Measurements from ENCODE around the gene MCM8.
"Not testable (repeated sequence)": the region's sequence is repeated elsewhere in the genome, so short reads cannot be mapped to it uniquely, and the experiment has no call there.

The MCM8 gene

DNA sequence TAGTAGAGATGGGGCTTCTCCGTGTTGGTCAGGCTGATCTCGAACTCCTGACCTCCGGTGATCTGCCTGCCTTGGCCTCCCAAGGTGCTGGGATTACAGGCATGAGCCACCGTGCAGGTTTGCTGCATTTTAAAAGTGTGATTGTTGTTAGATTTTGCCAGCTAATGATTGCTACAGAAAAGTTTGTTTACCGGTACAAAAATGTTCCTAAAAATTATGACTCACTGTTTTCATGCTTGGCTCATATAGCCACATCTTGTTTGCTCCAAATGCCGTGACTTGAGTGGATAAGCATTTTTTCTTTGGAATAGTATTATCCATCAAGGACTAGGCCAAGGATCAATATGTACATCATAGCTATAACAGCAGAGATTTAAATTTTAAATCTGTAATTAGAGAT is 79.1 kb downstream of the MCM8 start:
- Mint-ChIP-seq H3K36me3 (ENCODE audit: low read depth) (peaks cover 62% of the 10 kb centered on the region), H3K9me3 (no peaks in the 10 kb centered on the region), H3K4me1 (ENCODE audit: low read depth) (peaks cover 14% of the 10 kb centered on the region), H3K27me3 (no peaks in the 10 kb centered on the region), H3K27ac (no peak overlapping the region), H3K4me3 (no peak overlapping the region)
- intact Hi-C loops (cut with micrococcal nuclease) = no loop called here

DNA sequence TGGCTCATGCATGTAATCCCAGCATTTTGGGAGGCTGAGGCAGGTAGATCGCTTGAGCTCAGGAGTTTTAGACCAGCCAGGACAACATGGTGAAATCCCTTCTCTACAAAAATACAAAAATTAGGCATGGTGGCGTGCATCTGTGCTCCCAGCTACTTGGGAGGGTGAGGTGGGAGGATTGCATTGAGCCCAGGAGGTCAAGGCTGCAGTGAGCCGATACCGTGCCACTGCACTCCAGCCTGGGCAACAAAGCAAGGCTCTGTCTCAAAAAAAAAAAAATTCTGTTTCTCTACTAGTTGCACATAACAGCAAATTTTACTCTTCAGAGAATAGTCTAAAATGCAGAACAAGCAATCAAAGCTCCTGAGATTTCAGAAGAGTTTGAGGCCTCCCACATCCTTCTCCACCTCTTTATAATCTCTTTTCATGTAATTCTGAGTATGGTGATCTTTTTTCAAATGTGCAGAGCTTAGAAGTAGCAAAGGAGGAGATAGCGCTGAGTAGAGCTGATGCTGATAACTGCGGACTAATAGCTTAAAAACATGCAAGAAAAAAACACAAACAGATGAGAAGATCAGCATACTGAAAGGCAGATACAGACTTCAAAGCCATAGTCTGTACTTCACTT is 80.1 kb downstream of the MCM8 start:
- no peak overlapping the region for H3K27ac Mint-ChIP-seq
- H3K9me3 Mint-ChIP-seq = no peaks in the 10 kb centered on the region
- H3K27me3 Mint-ChIP-seq = no peaks in the 10 kb centered on the region
- intact Hi-C loops (cut with micrococcal nuclease) = no loop called here
- peaks cover 57% of the 10 kb centered on the region for H3K36me3 Mint-ChIP-seq (ENCODE audit: low read depth)
- no peak overlapping the region for H3K4me3 Mint-ChIP-seq
- H3K4me1 Mint-ChIP-seq (ENCODE audit: low read depth) = peaks cover 10% of the 10 kb centered on the region

DNA sequence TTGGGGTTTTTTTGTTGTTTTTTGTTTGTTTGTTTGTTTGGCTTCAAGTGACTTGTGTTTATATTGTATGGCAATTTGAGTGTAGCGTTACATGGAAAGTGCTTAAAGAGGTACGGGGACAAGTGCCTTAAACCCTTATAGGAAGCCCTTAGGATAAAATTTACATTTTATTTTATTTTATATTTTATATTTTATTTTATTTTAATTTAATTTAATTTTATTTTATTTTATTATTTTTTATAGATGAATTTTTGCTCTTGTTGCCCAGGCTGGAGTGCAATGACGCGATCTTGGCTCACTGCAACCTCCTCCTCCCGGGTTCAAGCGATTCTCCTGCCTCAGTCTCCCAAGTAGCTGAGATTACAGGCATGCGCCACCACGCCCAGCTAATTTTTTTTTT is 82.5 kb downstream of the MCM8 start:
- intact Hi-C loops (cut with micrococcal nuclease); H3K4me1 Mint-ChIP-seq (ENCODE audit: low read depth); H3K4me3 Mint-ChIP-seq; H3K9me3 Mint-ChIP-seq; H3K27me3 Mint-ChIP-seq; H3K27ac Mint-ChIP-seq: not testable (repeated sequence)
- peaks cover 62% of the 10 kb centered on the region for H3K36me3 Mint-ChIP-seq (ENCODE audit: low read depth)

DNA sequence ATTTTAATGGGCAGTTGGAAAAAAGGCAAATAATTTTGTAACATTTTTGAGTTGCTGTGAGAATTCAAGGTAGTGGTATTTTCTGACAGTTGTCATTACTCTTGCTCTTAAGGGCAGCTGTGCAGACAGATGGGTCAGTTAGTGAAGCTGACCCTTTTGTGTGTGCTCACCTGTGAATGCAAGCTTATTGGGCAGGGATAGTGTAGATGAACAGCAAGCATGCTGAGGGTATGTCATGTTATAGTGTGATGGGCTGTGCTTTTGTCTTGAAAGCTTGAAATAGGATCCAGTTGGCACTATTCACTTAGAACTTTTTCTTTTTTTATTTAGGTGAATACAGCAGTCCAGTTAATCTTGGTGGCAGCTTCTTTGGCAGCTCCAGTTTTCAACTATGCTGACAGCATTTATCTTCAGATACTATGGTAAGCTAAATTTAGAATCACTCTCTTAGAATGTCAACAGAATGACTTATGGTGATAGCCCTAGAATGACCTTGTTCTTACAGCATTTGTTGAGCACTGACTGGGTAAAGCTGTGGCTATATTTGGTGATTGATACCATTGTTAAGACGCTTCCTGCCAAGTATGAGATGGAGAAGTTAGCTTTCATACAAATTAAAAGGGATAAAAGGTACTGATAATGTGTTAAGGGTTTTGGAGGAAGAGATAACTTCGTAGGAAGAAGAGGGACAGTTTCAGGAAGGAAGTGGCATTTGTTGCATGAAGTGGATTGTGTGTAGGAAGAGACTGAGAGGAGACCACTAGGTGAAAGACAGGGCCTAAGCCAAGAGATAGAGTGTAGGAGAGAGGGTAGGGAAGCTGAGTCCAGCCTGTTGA is 83.9 kb downstream of the MCM8 start:
- H3K9me3 Mint-ChIP-seq = no peaks in the 10 kb centered on the region
- peak overlapping the region; percentile 5 for H3K27ac Mint-ChIP-seq
- peaks cover 6% of the 10 kb centered on the region for H3K4me1 Mint-ChIP-seq (ENCODE audit: low read depth)
- H3K27me3 Mint-ChIP-seq = no peaks in the 10 kb centered on the region
- H3K36me3 Mint-ChIP-seq (ENCODE audit: low read depth) = peaks cover 76% of the 10 kb centered on the region
- H3K4me3 Mint-ChIP-seq = no peak overlapping the region
- intact Hi-C loops (cut with micrococcal nuclease) = no loop called here

DNA sequence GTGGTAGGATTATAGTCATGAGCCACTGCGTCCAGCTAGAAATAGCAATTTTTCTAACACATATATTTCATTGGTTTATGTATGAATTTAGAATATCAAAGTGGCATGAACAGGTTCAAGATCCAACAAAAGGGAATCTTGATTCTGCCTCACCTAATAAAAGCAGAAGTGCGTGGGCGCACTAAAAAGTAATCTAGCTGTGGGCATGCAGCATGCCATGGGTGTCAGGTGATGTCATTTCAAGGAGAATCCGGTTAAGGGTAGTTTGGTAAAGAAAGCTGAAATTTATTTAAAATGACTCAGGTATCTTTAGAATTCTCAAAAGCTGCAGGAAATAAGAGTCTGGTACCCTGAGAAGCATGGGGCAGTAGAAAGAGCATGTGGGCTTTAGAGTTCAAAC is 85.8 kb downstream of the MCM8 start:
- Mint-ChIP-seq H3K9me3 (peaks cover 7% of the 10 kb centered on the region), H3K36me3 (ENCODE audit: low read depth) (peaks cover 84% of the 10 kb centered on the region), H3K27me3 (no peaks in the 10 kb centered on the region), H3K4me1 (ENCODE audit: low read depth) (peaks cover 6% of the 10 kb centered on the region), H3K27ac (no peak overlapping the region), H3K4me3 (no peak overlapping the region)
- intact Hi-C loops (cut with micrococcal nuclease) = no loop called here

DNA sequence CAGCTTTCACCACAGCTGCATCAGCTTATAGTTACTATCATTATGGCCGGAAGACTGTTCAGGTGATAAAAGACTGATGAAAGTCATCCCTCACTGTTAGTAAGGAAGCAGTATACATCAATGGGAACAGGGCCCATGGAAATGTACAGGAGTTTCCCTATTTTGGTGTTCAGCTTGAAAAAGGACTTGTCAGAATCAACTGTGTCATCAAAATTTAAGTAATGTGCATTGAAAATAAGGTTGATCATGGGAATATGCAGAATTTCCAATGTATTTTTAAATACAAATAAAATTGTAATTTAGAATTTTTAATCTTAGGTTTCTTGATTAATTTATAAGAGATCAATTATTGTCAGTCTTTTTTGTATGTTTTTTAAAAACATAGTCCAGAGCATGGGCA is 86.6 kb downstream of the MCM8 start:
- Mint-ChIP-seq H3K4me1 (ENCODE audit: low read depth) (peaks cover 11% of the 10 kb centered on the region), H3K27ac (no peak overlapping the region), H3K4me3 (no peak overlapping the region), H3K36me3 (ENCODE audit: low read depth) (peaks cover 91% of the 10 kb centered on the region), H3K9me3 (peaks cover 7% of the 10 kb centered on the region), H3K27me3 (no peaks in the 10 kb centered on the region)
- intact Hi-C loops (cut with micrococcal nuclease) = no loop called here

DNA sequence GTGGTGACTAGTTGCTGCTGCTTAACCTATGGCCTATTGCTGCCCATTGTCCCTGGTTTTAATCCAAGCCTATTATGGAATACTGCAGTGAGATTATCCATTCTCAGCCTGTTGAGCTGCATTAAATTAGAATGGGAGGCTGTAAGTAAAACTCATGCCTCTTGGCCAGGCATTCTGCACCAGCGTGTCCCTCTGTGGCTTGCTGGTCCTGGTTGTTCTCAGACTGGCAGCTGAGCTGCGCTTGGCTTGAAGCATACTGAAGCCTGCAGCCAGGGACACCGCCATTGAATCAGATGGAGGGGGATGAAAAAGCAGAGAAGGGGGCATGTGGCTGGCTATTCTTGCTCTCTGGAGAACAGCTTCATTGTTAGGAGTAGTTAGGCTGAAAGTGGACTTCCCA is 87.8 kb downstream of the MCM8 start:
- Mint-ChIP-seq H3K4me3 (no peak overlapping the region), H3K4me1 (ENCODE audit: low read depth) (peaks cover 14% of the 10 kb centered on the region), H3K27me3 (no peaks in the 10 kb centered on the region), H3K36me3 (ENCODE audit: low read depth) (peaks cover 84% of the 10 kb centered on the region), H3K9me3 (peaks cover 7% of the 10 kb centered on the region), H3K27ac (no peak overlapping the region)
- intact Hi-C loops (cut with micrococcal nuclease) = no loop called here

DNA sequence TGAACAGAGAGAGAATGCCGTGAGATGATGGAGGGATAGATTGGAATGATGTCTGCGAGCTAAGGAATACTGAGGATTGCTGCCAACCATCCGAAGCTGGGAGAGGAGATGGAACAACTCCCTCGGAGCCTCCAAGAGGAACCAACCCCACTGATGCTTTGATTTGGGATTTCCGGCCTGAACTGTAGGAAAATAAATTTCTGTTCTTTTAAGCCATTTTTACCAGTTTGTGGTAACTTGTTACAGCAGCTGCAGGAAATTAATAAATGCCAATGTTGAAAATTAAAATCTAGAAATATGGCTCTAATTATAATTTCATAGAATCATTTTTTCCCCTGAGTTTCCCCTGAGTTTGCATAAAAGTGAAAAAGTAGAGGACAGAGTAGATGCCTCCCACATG is 89.3 kb downstream of the MCM8 start:
- intact Hi-C loops (cut with micrococcal nuclease) = no loop called here
- H3K27ac Mint-ChIP-seq = no peak overlapping the region
- no peak overlapping the region for H3K4me3 Mint-ChIP-seq
- peaks cover 9% of the 10 kb centered on the region for H3K4me1 Mint-ChIP-seq (ENCODE audit: low read depth)
- H3K27me3 Mint-ChIP-seq = no peaks in the 10 kb centered on the region
- H3K9me3 Mint-ChIP-seq = peaks cover 7% of the 10 kb centered on the region
- peaks cover 69% of the 10 kb centered on the region for H3K36me3 Mint-ChIP-seq (ENCODE audit: low read depth)

DNA sequence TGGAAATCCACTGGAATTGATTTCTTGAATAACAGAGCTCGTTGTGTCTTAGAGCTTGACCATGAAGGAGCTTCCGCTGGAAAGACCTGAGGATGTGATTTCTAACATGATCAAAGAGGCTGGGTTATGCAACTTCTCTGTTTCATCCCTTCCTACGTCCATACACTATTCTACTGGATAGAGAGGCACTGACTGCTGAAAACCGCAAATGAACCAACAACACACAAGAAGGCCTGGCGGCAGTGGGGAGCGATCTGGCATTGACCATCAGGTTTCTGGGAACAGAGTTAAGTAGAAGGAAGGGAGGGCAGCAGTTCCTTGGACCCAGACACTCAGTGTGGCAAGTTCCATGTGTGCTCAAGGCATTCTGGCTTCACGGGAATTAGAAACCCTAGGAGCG is 90.1 kb downstream of the MCM8 start:
- Mint-ChIP-seq H3K9me3 (peaks cover 7% of the 10 kb centered on the region), H3K4me3 (no peak overlapping the region), H3K36me3 (ENCODE audit: low read depth) (peaks cover 66% of the 10 kb centered on the region), H3K4me1 (ENCODE audit: low read depth) (peaks cover 8% of the 10 kb centered on the region), H3K27me3 (no peaks in the 10 kb centered on the region), H3K27ac (no peak overlapping the region)
- intact Hi-C loops (cut with micrococcal nuclease) = no loop called here

DNA sequence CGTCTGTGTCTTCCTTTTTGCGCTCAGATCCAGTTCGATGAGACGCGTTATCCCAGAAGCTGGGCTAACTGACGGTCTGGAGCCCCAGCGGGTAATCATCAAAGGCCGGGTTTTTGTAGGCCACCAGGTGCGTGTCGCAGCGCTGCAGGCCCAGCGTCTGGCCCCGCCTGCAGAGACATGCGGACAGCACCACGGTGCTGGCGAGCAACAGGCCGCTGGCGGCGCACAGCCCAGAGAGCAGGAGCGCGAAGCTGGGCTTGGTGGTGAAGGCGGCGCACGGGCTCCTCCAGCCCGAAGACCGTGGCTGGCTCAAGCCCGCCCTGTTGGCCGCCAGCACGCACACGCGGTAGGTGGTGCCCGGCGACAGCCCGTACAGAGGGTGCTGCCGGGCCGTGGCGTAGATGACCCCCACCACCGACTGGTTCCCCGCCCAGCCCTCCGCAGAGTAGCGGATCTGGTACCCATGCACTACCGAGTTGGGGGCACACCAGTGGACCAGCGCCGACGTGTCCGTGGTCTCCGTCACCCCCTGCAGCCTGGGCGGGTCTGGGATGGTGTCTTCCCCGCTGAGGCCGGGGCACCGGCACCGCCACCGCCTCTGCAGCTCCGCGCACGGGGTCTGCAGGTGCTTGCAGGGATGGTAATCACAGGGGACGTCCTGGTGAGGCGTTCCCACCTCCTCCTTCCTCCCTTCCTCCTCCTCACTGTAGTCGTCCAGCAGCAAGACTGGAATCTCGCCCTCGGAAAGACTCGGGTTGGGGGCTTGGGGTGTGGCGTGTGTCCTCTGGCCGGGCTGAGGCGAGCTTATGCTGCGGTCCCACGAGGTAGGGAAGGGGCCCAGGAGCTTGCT is 90.7 kb downstream of the MCM8 start:
- Mint-ChIP-seq H3K27ac (no peak overlapping the region), H3K36me3 (ENCODE audit: low read depth) (peaks cover 63% of the 10 kb centered on the region)

DNA sequence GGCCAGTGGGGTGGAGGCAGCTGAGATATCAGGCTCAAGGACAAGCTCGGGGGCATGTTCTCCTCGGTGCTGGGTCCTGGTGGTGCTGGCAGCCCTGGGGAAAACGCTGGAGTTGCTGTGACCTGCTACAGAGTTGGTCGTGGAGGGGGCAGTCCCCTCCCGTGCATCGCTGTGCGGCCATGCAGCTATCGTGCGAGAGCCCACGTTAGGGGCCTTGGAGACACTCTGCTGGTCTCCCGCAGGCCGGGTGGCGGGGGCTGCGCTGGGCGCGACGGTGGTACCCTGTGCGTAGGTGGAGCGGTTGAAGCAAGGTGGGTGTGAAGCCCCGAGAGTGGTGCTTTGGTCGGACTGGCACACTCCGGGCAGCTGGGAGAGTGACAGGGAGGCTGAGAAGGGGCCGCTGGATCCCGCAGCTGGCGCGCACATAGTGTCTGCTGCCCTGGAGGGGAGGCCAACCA is 91.4 kb downstream of the MCM8 start:
- Mint-ChIP-seq H3K4me3 (no peak overlapping the region), H3K36me3 (ENCODE audit: low read depth) (peaks cover 57% of the 10 kb centered on the region), H3K4me1 (ENCODE audit: low read depth) (peaks cover 8% of the 10 kb centered on the region), H3K27me3 (no peaks in the 10 kb centered on the region), H3K9me3 (peaks cover 7% of the 10 kb centered on the region), H3K27ac (no peak overlapping the region)
- intact Hi-C loops (cut with micrococcal nuclease) = no loop called here

More for the DNA sequence above, 90.7 kb downstream of the MCM8 start:
- H3K4me1 Mint-ChIP-seq (ENCODE audit: low read depth) = peaks cover 8% of the 10 kb centered on the region
- peaks cover 7% of the 10 kb centered on the region for H3K9me3 Mint-ChIP-seq
- H3K4me3 Mint-ChIP-seq = no peak overlapping the region
- intact Hi-C loops (cut with micrococcal nuclease) = no loop called here
- H3K27me3 Mint-ChIP-seq = no peaks in the 10 kb centered on the region

DNA sequence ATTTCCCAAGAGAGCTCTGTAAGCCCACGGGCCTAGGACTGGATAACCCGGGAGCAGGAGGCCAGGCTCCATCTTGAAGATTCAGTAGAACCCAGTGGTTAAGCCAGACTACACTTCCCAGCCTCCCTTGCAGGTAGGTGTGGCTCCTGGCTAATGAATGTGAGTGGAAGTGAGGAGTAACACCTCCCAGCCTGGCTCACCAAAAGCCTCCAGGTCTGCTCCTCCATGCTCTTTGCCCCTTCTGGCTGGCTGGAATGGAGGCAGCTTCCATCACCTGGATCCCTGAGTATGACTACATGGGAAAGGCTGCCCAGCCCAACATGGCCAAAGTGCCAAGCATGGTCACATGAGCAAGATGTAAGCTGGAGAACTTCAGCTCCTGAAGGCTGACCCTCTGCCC is 93.7 kb downstream of the MCM8 start:
- Mint-ChIP-seq H3K9me3 (peaks cover 7% of the 10 kb centered on the region), H3K27ac (no peak overlapping the region), H3K36me3 (ENCODE audit: low read depth) (peaks cover 34% of the 10 kb centered on the region), H3K4me1 (ENCODE audit: low read depth) (peaks cover 8% of the 10 kb centered on the region), H3K27me3 (peaks cover 2% of the 10 kb centered on the region), H3K4me3 (no peak overlapping the region)
- intact Hi-C loops (cut with micrococcal nuclease) = no loop called here

DNA sequence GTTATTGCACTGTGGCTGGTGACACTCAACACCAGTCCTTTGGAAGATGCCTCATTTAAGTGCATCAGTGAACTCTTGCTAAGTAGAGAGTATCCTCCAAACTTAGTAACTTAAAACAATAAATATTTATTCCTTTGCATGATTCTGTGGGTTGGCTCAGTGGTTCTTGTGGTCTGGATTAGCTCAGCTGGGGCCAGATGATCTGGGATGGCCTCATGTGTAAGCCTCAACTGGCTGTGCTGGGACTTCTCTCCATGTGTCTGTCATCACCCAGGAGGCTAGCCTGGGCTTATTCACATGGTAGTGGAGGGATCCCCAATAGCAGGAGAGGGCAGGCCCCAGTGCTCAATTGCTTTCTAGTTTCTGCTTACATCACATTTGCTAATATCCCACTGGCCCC is 95.1 kb downstream of the MCM8 start:
- H3K4me1 Mint-ChIP-seq (ENCODE audit: low read depth) = peaks cover 8% of the 10 kb centered on the region
- intact Hi-C loops (cut with micrococcal nuclease) = no loop called here
- H3K36me3 Mint-ChIP-seq (ENCODE audit: low read depth) = peaks cover 20% of the 10 kb centered on the region
- no peak overlapping the region for H3K4me3 Mint-ChIP-seq
- H3K27ac Mint-ChIP-seq = no peak overlapping the region
- peaks cover 10% of the 10 kb centered on the region for H3K27me3 Mint-ChIP-seq
- H3K9me3 Mint-ChIP-seq = peaks cover 3% of the 10 kb centered on the region

DNA sequence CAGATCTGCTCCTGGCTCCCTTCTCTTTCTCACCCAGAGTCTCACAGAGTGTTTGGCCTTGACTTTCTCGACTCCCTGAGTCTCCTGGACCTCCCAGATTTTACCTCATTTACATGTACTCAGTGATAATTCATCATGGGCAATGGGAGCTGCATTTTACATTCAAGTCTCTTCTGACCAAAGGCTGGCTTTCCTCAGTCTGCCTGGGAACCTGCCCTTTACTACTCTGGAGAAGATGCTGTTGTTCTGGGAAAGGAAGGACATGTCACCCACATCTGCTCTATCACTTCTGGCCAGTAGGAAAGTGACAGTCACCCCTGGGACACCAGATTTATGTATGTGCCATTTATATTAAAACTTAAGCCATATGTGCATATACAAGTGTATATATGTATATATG is 96.0 kb downstream of the MCM8 start:
- H3K27me3 Mint-ChIP-seq = peaks cover 19% of the 10 kb centered on the region
- H3K9me3 Mint-ChIP-seq = no peaks in the 10 kb centered on the region

More for the DNA sequence above, 96.0 kb downstream of the MCM8 start:
- Mint-ChIP-seq H3K4me1 (ENCODE audit: low read depth) (peaks cover 8% of the 10 kb centered on the region), H3K36me3 (ENCODE audit: low read depth) (peaks cover 11% of the 10 kb centered on the region), H3K4me3 (no peak overlapping the region), H3K27ac (no peak overlapping the region)
- intact Hi-C loops (cut with micrococcal nuclease) = no loop called here
